ENCODE measurements around the gene AOPEP.

The AOPEP gene

DNA sequence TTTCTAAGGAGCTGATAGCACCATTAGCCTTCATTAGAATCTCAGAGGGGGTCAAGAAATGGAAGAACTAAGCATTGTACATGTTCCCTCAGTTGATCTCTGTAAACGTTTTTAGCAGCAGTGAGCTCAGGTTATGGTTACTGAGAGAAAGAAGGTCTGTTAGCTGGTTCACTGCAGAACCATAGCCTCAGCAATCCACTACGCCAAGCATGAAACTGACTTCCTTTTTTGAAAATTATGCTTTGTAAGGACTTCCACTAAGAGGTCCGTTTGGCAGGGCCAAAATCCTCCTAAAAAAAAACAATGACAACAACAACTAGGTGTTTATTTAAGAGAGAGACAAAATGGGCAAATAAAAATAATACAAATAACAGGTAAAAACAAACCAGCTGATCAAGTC, 273.3 kb downstream of the AOPEP start:
- Histone ChIP-seq H3K4me3 (ENCODE audit: control insufficient read depth in 1 of 7, extremely low read depth in 1 of 7, insufficient read depth in 4 of 7, low read depth in 2 of 7, low read length in 6 of 7) (peak overlapping the region in 1 of 7 experiments; percentile 7), H3K27ac (ENCODE audit: insufficient read depth in 1 of 2, low read depth in 1 of 2, low read length in 2 of 2, poor library complexity in 1 of 2, severe bottlenecking in 2 of 2) (no peak overlapping the region), H3K9me3 (ENCODE audit: control extremely low read depth in 1 of 5, control insufficient read depth in 4 of 5, insufficient read depth in 2 of 5, low read depth in 1 of 5, low read length in 4 of 5) (no peaks in the 10 kb centered on the region), H3K4me1 (ENCODE audit: control extremely low read depth in 1 of 4, control insufficient read depth in 4 of 4, insufficient read depth in 4 of 4, low read length in 3 of 4) (peaks cover 6 to 28% (median 8%) of the 10 kb centered on the region in 4 experiments), H3K27me3 (replicated peaks in 2 of 5; ENCODE audit: control insufficient read depth in 4 of 5, insufficient read depth in 5 of 5, low read length in 4 of 5) (peaks cover 0 to 4% (median 3%) of the 10 kb centered on the region in 5 experiments), H3K36me3 (ENCODE audit: control insufficient read depth in 4 of 4, insufficient read depth in 4 of 4, low read length in 3 of 4) (no peaks in the 10 kb centered on the region)
- no CpG with 5 or more reads among the region's 3 CpGs for WGBS (ENCODE audit: insufficient coverage)
- ChIA-PET CTCF (interaction anchor here (0.8 kb wide), 1 partner anchor 61 kb away, joined by 3 read pairs; no protein-coding TSS in a partner anchor), POLR2A (interaction anchor here (0.6 to 0.8 kb wide), 2 partner anchors 11 to 261 kb away, joined by 3 to 4 read pairs; no protein-coding TSS in a partner anchor)
- DNase-seq, result peak in 2 of 3 donors; percentile 39 to 41

DNA sequence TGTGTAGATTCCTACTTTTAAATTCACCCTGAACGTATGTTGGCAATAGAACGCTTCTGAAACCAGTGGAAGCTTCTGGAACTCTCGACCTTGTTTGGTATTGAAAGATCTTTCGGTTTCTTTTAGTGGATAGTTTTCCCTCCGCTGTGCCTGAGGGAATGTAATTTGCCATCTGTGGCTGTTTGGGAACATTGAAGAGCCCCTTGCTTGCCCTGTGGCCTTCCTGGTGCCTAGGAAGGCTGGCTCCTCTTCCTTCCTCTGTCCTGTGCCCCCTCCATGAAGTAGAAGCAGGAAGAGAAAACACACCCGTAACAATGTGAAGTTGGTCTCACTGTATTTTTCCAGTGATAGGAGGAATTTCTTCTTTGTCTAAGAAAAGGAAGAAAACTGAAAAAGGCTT, 274.3 kb downstream of the AOPEP start:
- Histone ChIP-seq H3K27me3 (replicated peaks in 2 of 5; ENCODE audit: control insufficient read depth in 4 of 5, insufficient read depth in 5 of 5, low read length in 4 of 5) (peaks cover 0 to 4% (median 3%) of the 10 kb centered on the region in 5 experiments), H3K27ac (ENCODE audit: insufficient read depth in 1 of 2, low read depth in 1 of 2, low read length in 2 of 2, poor library complexity in 1 of 2, severe bottlenecking in 2 of 2) (no peak overlapping the region), H3K9me3 (ENCODE audit: control extremely low read depth in 1 of 5, control insufficient read depth in 4 of 5, insufficient read depth in 2 of 5, low read depth in 1 of 5, low read length in 4 of 5) (no peaks in the 10 kb centered on the region), H3K4me1 (ENCODE audit: control extremely low read depth in 1 of 4, control insufficient read depth in 4 of 4, insufficient read depth in 4 of 4, low read length in 3 of 4) (peaks cover 6 to 30% (median 10%) of the 10 kb centered on the region in 4 experiments), H3K4me3 (ENCODE audit: control insufficient read depth in 1 of 7, extremely low read depth in 1 of 7, insufficient read depth in 4 of 7, low read depth in 2 of 7, low read length in 6 of 7) (no peak overlapping the region), H3K36me3 (ENCODE audit: control insufficient read depth in 4 of 4, insufficient read depth in 4 of 4, low read length in 3 of 4) (no peaks in the 10 kb centered on the region)
- ChIA-PET POLR2A (interaction anchor here (0.6 kb wide), 1 partner anchor 94 kb away, joined by 3 read pairs; no protein-coding TSS in a partner anchor), CTCF (interaction anchor here (2.1 kb wide), 1 partner anchor 12 kb away, joined by 5 read pairs; no protein-coding TSS in a partner anchor)
- 98% methylated on average over 6 of the region's 6 CpGs for WGBS (ENCODE audit: insufficient coverage)
- no peak for DNase-seq

DNA sequence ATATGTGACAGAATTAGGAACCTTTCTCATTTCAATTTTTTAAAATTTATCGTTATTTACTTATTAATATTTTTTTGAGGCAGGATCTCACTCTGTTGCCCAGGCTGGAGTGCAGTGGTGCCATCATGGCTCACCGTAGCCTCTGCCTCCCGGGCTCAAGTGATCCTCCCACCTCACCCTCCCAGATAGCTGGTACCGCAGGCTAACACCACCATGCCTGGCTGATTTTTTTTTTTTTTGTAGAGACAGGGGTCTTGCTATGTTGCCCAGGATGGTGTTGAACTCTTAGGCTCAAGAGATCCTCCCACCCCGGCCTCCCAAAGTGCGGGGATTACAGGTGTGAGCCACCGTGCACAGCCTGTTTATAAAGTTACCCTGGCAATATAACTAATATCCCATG, 275.2 kb downstream of the AOPEP start:
- H3K27me3 ChIP-seq (replicated peaks in 2 of 5; ENCODE audit: control insufficient read depth in 4 of 5, insufficient read depth in 5 of 5, low read length in 4 of 5), result peaks cover 0 to 4% (median 3%) of the 10 kb centered on the region in 5 experiments
- DNase-seq, result no peak
- peaks cover 6 to 33% (median 9%) of the 10 kb centered on the region in 4 experiments for H3K4me1 ChIP-seq (ENCODE audit: control extremely low read depth in 1 of 4, control insufficient read depth in 4 of 4, insufficient read depth in 4 of 4, low read length in 3 of 4)
- POLR2A ChIA-PET, result no interaction called here
- CTCF ChIA-PET, result interaction anchor here (1.0 to 2.1 kb wide), 2 partner anchors 13 to 94 kb away, joined by 4 to 5 read pairs; no protein-coding TSS in a partner anchor
- WGBS (ENCODE audit: insufficient coverage), result 100% methylated on average over 1 of the region's 7 CpGs
- no peaks in the 10 kb centered on the region for H3K36me3 ChIP-seq (ENCODE audit: control insufficient read depth in 4 of 4, insufficient read depth in 4 of 4, low read length in 3 of 4)
- H3K4me3 ChIP-seq (ENCODE audit: control insufficient read depth in 1 of 7, extremely low read depth in 1 of 7, insufficient read depth in 4 of 7, low read depth in 2 of 7, low read length in 6 of 7), result no peak overlapping the region
- no peaks in the 10 kb centered on the region for H3K9me3 ChIP-seq (ENCODE audit: control extremely low read depth in 1 of 5, control insufficient read depth in 4 of 5, insufficient read depth in 2 of 5, low read depth in 1 of 5, low read length in 4 of 5)
- no peak overlapping the region for H3K27ac ChIP-seq (ENCODE audit: insufficient read depth in 1 of 2, low read depth in 1 of 2, low read length in 2 of 2, poor library complexity in 1 of 2, severe bottlenecking in 2 of 2)

DNA sequence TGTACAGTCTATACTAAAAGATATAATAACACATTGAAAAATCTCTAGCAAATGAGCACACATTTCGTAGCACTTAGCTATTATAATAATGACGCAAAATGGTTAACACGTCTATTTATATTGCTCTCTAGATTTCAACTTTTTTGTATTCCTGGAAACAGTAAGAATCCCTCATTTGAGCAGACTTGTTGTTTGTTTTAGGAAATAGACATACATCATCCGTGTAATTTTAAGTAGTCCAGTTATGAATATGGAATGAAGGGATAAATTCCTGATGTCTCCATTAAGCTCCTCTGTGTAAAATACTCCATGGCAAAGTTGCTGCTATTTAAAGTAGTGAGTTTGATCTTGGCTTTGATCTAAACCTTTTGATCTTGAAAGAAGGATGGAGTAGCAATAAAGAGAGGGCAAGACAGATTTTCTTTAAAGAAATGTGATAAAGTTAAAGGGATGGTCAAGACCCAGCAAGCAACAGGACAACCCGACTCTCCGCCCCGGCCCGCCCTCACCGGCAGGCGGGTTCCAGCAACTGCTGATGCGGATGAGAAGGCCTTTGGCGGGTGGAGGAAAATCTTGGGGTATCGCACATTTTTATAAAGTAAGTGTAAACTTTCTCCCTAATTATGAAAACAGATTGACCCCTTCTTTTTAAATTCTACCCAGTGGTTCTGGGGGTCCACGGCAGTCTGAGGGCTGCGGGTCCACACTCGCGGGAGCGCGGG, 277.4 kb downstream of the AOPEP start:
- Histone ChIP-seq H3K27me3 (replicated peaks in 2 of 5; ENCODE audit: control insufficient read depth in 4 of 5, insufficient read depth in 5 of 5, low read length in 4 of 5) (peaks cover 0 to 4% (median 3%) of the 10 kb centered on the region in 5 experiments), H3K4me1 (ENCODE audit: control extremely low read depth in 1 of 4, control insufficient read depth in 4 of 4, insufficient read depth in 4 of 4, low read length in 3 of 4) (peaks cover 6 to 48% (median 9%) of the 10 kb centered on the region in 4 experiments), H3K27ac (ENCODE audit: insufficient read depth in 1 of 2, low read depth in 1 of 2, low read length in 2 of 2, poor library complexity in 1 of 2, severe bottlenecking in 2 of 2) (peak overlapping the region in 1 of 2 experiments; percentile 66), H3K36me3 (ENCODE audit: control insufficient read depth in 4 of 4, insufficient read depth in 4 of 4, low read length in 3 of 4) (peaks cover 0 to 2% (median 0%) of the 10 kb centered on the region in 4 experiments), H3K9me3 (ENCODE audit: control extremely low read depth in 1 of 5, control insufficient read depth in 4 of 5, insufficient read depth in 2 of 5, low read depth in 1 of 5, low read length in 4 of 5) (no peaks in the 10 kb centered on the region), H3K4me3 (ENCODE audit: control insufficient read depth in 1 of 7, extremely low read depth in 1 of 7, insufficient read depth in 4 of 7, low read depth in 2 of 7, low read length in 6 of 7) (peak overlapping the region; percentile 53 to 89 (median 80))
- POLR2A ChIA-PET, result interaction anchor here (0.6 kb wide), 1 partner anchor 229 kb away, joined by 4 read pairs; no protein-coding TSS in a partner anchor
- CTCF ChIA-PET, result no interaction called here
- WGBS (ENCODE audit: insufficient coverage), result 2% methylated on average over 7 of the region's 19 CpGs
- DNase-seq, result peak in 2 of 3 donors; percentile 46 to 62

DNA sequence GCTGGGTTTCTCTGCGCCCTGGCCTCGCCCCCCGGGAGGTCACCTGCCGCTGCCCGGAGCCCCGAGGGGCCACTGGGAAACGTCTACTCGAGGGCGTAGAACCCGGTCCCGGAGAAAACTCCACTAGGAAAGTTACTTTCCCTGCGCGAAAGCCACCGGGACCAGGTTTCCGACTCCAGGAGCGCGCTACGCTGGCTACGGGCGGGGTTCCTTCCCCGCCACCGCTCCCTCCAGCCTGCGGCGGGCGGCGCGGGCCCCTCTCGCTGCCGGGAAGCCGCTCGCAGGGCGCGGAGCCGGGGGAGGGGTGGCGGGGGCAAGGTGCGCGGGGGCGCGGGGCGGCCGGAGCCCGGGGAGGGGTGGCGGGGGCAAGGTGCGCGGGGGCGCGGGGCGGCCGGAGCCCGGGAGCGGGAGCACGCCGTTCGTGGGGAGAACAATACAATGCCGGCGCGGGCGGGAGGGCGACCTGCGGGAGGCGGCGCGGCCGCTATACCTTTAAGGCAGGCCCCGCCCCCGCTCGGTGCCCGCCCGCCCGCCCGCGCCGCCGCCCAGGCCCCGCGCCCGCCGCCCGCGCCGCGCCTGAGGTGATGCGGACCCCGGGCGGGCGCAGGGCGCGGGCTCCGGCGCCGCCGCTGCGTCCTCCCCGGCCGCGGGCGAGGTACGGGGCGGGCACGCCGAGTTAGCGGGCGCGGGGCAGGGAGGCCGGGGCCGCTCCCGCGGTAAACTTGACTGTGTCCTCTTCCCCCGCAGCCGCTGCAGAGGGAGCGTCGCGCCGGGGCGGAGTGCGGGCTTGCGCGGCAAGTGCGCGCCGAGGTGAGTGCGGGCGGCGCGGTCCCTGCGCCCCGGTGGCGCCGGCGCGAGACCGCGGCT, 278.1 kb downstream of the AOPEP start:
- WGBS (ENCODE audit: insufficient coverage), result 0% methylated on average over 61 of the region's 133 CpGs
- Histone ChIP-seq H3K9me3 (ENCODE audit: control extremely low read depth in 1 of 5, control insufficient read depth in 4 of 5, insufficient read depth in 2 of 5, low read depth in 1 of 5, low read length in 4 of 5) (no peaks in the 10 kb centered on the region), H3K4me1 (ENCODE audit: control extremely low read depth in 1 of 4, control insufficient read depth in 4 of 4, insufficient read depth in 4 of 4, low read length in 3 of 4) (peaks cover 6 to 46% (median 8%) of the 10 kb centered on the region in 4 experiments), H3K4me3 (ENCODE audit: control insufficient read depth in 1 of 7, extremely low read depth in 1 of 7, insufficient read depth in 4 of 7, low read depth in 2 of 7, low read length in 6 of 7) (peak overlapping the region; percentile 73 to 89 (median 82)), H3K27me3 (replicated peaks in 2 of 5; ENCODE audit: control insufficient read depth in 4 of 5, insufficient read depth in 5 of 5, low read length in 4 of 5) (peaks cover 0 to 4% (median 3%) of the 10 kb centered on the region in 5 experiments), H3K27ac (ENCODE audit: insufficient read depth in 1 of 2, low read depth in 1 of 2, low read length in 2 of 2, poor library complexity in 1 of 2, severe bottlenecking in 2 of 2) (peak overlapping the region in 1 of 2 experiments; percentile 68), H3K36me3 (ENCODE audit: control insufficient read depth in 4 of 4, insufficient read depth in 4 of 4, low read length in 3 of 4) (peaks cover 0 to 2% (median 0%) of the 10 kb centered on the region in 4 experiments)
- POLR2A ChIA-PET, result no interaction called here
- peak in 2 of 3 donors; percentile 58 to 73 for DNase-seq
- CTCF ChIA-PET, result no interaction called here

DNA sequence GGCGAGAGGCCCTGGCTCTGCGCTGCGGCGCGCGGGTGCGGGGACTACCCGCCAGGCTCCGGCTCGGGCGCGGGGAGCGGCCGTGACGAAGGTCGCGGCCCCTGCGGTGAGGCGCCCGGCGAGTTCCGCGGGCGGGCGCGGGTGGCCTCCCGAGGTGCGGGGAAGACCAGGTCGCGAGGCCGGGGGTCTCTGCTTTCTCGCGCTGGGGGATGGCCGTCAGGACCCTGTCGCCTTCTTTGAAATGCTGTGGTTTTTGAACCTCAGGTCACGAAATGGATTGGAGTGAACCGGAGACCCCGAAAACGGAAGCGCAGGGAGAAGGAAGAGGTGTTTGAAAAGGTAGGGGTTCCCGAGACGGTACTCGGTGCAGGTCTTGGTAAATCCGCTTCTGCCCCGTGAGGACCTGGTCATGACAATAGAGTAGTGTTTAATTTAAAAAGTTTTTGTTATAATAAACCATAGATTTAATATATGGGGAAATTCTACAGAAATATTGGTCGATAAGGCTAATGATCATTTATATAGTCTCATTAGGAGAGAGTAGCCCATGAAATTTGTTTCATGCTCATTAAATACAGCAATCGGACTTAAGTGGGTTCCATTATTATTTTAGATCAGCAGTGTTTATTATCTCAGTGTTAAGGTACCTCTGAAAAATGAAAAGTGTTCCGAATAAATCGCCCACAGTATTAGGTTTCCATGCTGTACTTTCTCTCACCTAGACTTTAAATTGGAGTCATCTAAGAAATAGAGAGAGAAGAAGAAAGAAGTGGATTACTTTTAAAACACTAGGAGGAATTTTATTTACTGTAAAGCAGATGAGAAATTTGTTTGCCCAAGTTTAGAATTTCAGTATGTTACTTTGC, 279.0 kb downstream of the AOPEP start:
- H3K9me3 ChIP-seq (ENCODE audit: control extremely low read depth in 1 of 5, control insufficient read depth in 4 of 5, insufficient read depth in 2 of 5, low read depth in 1 of 5, low read length in 4 of 5), result no peaks in the 10 kb centered on the region
- 2% methylated on average over 41 of the region's 49 CpGs for WGBS (ENCODE audit: insufficient coverage)
- H3K27me3 ChIP-seq (replicated peaks in 2 of 5; ENCODE audit: control insufficient read depth in 4 of 5, insufficient read depth in 5 of 5, low read length in 4 of 5), result peaks cover 0 to 4% (median 3%) of the 10 kb centered on the region in 5 experiments
- H3K36me3 ChIP-seq (ENCODE audit: control insufficient read depth in 4 of 4, insufficient read depth in 4 of 4, low read length in 3 of 4), result peaks cover 0 to 2% (median 0%) of the 10 kb centered on the region in 4 experiments
- H3K27ac ChIP-seq (ENCODE audit: insufficient read depth in 1 of 2, low read depth in 1 of 2, low read length in 2 of 2, poor library complexity in 1 of 2, severe bottlenecking in 2 of 2), result peak overlapping the region in 1 of 2 experiments; percentile 68
- peaks cover 6 to 42% (median 8%) of the 10 kb centered on the region in 4 experiments for H3K4me1 ChIP-seq (ENCODE audit: control extremely low read depth in 1 of 4, control insufficient read depth in 4 of 4, insufficient read depth in 4 of 4, low read length in 3 of 4)
- ChIA-PET CTCF (no interaction called here), POLR2A (no interaction called here)
- H3K4me3 ChIP-seq (ENCODE audit: control insufficient read depth in 1 of 7, extremely low read depth in 1 of 7, insufficient read depth in 4 of 7, low read depth in 2 of 7, low read length in 6 of 7), result peak overlapping the region; percentile 68 to 87 (median 82)
- DNase-seq, result peak in 1 of 3 donors; percentile 50
